Chondrocyte (in vitro differentiated cells): ENCODE results near the gene POLR2E. TPM values are rescaled to one million over a fixed set of nuclear protein-coding genes. Genes with fewer than 3 reads are reported as not detected.

ENCODE experiments used
- DNase-seq: peaks from one replicate; pipeline ENCODE4 v3.0.0; 2021; ENCODE audit warnings: mixed read lengths, low spot score
- H3K27ac Mint-ChIP-seq: one replicate; pipeline ENCODE4 v1.8.0; 2021; ENCODE audit warnings: mild to moderate bottlenecking, moderate library complexity, mixed read lengths; ENCODE audit not compliant: unreplicated experiment
- H3K27me3 Mint-ChIP-seq: 2 replicates; pipeline ENCODE4 v1.8.0; 2021; ENCODE audit warnings: low read depth, mixed read lengths
- H3K36me3 Mint-ChIP-seq: 2 replicates; pipeline ENCODE4 v1.8.0; 2021; ENCODE audit warnings: low read depth, mixed read lengths
- H3K4me1 Mint-ChIP-seq: 2 replicates; pipeline ENCODE4 v1.8.0; 2021; ENCODE audit warnings: low read depth, mild to moderate bottlenecking, mixed read lengths
- H3K4me3 Mint-ChIP-seq: one replicate; pipeline ENCODE4 v1.8.0; 2021; ENCODE audit warnings: mild to moderate bottlenecking, moderate library complexity, mixed read lengths; ENCODE audit not compliant: unreplicated experiment
- H3K9me3 Mint-ChIP-seq: 2 replicates; pipeline ENCODE4 v1.8.0; 2021; ENCODE audit warnings: low read depth, mixed read lengths
- CTCF ChIP-seq: fragments of 200-600 bp; sonication (generic); IDR thresholded peaks from 2 replicates; pipeline ENCODE4 v1.5.0; 2021; ENCODE audit warnings: antibody characterized with exemption, mild to moderate bottlenecking, moderate library complexity
- total RNA-seq: library from RNA; stranded (reverse); gene quantifications from 3 replicates; pipeline ENCODE4 v1.2.1, GENCODE V29; 2021

Gene POLR2E
- total RNA-seq, 1 donor from 2014 or later: 119 TPM

- H3K36me3 Mint-ChIP-seq: no peaks in the 10 kb centered on the region
- no peaks in the 10 kb centered on the region for H3K9me3 Mint-ChIP-seq
- DNase-seq: no peak
- peaks cover 15% of the 10 kb centered on the region for H3K27me3 Mint-ChIP-seq
- H3K4me3 Mint-ChIP-seq: no peak overlapping the region
- no peak overlapping the region for H3K27ac Mint-ChIP-seq
- TF ChIP-seq CTCF: no peak
- H3K4me1 Mint-ChIP-seq: peaks cover 3% of the 10 kb centered on the region
These were observed 29.5 kb downstream of the POLR2E start for GRCh38 chr19:1065606-1066109.

GRCh38 chr19:1064661-1065605 lies 30.2 kb downstream of the POLR2E start:
- DNase-seq: no peak
- TF ChIP-seq CTCF: peak; percentile 80
- peaks cover 13% of the 10 kb centered on the region for H3K27me3 Mint-ChIP-seq
- H3K4me3 Mint-ChIP-seq: peak overlapping the region; percentile 9
- no peaks in the 10 kb centered on the region for H3K9me3 Mint-ChIP-seq
- H3K36me3 Mint-ChIP-seq: no peaks in the 10 kb centered on the region
- H3K4me1 Mint-ChIP-seq: peaks cover 3% of the 10 kb centered on the region
- no peak overlapping the region for H3K27ac Mint-ChIP-seq

- no peak for TF ChIP-seq CTCF
- no peaks in the 10 kb centered on the region for H3K9me3 Mint-ChIP-seq
- no peak for DNase-seq
- H3K27me3 Mint-ChIP-seq: peaks cover 10% of the 10 kb centered on the region
- no peak overlapping the region for H3K4me3 Mint-ChIP-seq
- peaks cover 3% of the 10 kb centered on the region for H3K4me1 Mint-ChIP-seq
- H3K27ac Mint-ChIP-seq: no peak overlapping the region
- H3K36me3 Mint-ChIP-seq: no peaks in the 10 kb centered on the region
These were observed 31.1 kb downstream of the POLR2E start for GRCh38 chr19:1063909-1064660.

- Mint-ChIP-seq H3K4me1 (peaks cover 3% of the 10 kb centered on the region), H3K27me3 (peaks cover 4% of the 10 kb centered on the region), H3K27ac (no peak overlapping the region), H3K36me3 (no peaks in the 10 kb centered on the region), H3K4me3 (no peak overlapping the region), H3K9me3 (no peaks in the 10 kb centered on the region)
- DNase-seq: peak; percentile 90
- TF ChIP-seq CTCF: no peak
These were observed 31.9 kb downstream of the POLR2E start for GRCh38 chr19:1063030-1063908.
